NT2/D1 (cell line): ENCODE data around the gene RALGPS1.

Source experiments
- DNase-seq: peaks from one replicate; pipeline ENCODE4 v3.0.0-alpha.2; 2011; ENCODE audit warnings: low read depth, low spot score
- H3K27me3 ChIP-seq: 2 replicates; pipeline ENCODE4 v1.6.0; 2011; ENCODE audit warnings: mild to moderate bottlenecking; ENCODE audit not compliant: insufficient read length, insufficient read depth
- H3K36me3 ChIP-seq: 2 replicates; pipeline ENCODE4 v1.6.1; 2011; ENCODE audit warnings: mild to moderate bottlenecking, low read length, mixed read lengths; ENCODE audit not compliant: insufficient read depth, insufficient read length
- H3K4me1 ChIP-seq: 2 replicates; pipeline ENCODE4 v1.5.1; 2011; ENCODE audit not compliant: insufficient read depth, insufficient read length
- H3K4me3 ChIP-seq: 2 replicates; pipeline ENCODE4 v1.5.1; 2011; ENCODE audit warnings: low read depth; ENCODE audit not compliant: insufficient read length
- H3K9ac ChIP-seq: 2 replicates; pipeline ENCODE4 v1.6.0; 2011; ENCODE audit warnings: low read depth; ENCODE audit not compliant: insufficient read length
- H3K9me3 ChIP-seq: 2 replicates; pipeline ENCODE4 v1.5.1; 2011; ENCODE audit warnings: mild to moderate bottlenecking, low read length; ENCODE audit not compliant: insufficient read depth
- SUZ12 ChIP-seq: IDR thresholded peaks from 2 replicates; pipeline ENCODE4 v1.6.1; 2011; ENCODE audit not compliant: insufficient read length, insufficient read depth; ENCODE audit errors: extremely low read depth
- YY1 ChIP-seq: IDR thresholded peaks from 2 replicates; pipeline ENCODE4 v1.6.1; 2011; ENCODE audit not compliant: insufficient read length, insufficient read depth
- ZNF274 ChIP-seq: IDR thresholded peaks from 2 replicates; pipeline ENCODE4 v1.6.1; 2011; ENCODE audit warnings: mild to moderate bottlenecking, low read depth, low read length

Gene RALGPS1

GRCh38 chr9:127269449-127269848 lies 354.9 kb downstream of the RALGPS1 start:
- Histone ChIP-seq H3K27me3 (no peaks in the 10 kb centered on the region), H3K4me1 (no peaks in the 10 kb centered on the region), H3K9ac (no peak overlapping the region), H3K9me3 (no peaks in the 10 kb centered on the region), H3K4me3 (no peak overlapping the region), H3K36me3 (peaks cover 7% of the 10 kb centered on the region)
- TF ChIP-seq YY1: no peak
- no peak for TF ChIP-seq SUZ12
- no peak for TF ChIP-seq ZNF274
- DNase-seq: no peak
